ENCODE results near the gene CLDN19. TPM values are rescaled to one million over a fixed set of nuclear protein-coding genes. Genes with fewer than 3 reads are reported as not detected.

CLDN19 gene
- polyA plus RNA-seq (2012; ENCODE audit: insufficient read length, low read depth) = not detected

- TF ChIP-seq SIN3A (IDR thresholded peaks at IDR 0.05; ENCODE audit: borderline replicate concordance, insufficient read depth, low read length) = no peak
Observed at GRCh38 chr1:42739753-42740700, at the start of gene CLDN19. TSS of gene CLDN19 (minus strand) at chr1:42740236. CDS start at chr1:42740063, 173 bp downstream.

- TF ChIP-seq FOXP2 (optimal IDR thresholded peaks at IDR 0.05; ENCODE audit: borderline replicate concordance, extremely low read depth, extremely low read length, insufficient read depth) = no peak
- no peak for TF ChIP-seq REST (IDR thresholded peaks at IDR 0.05; ENCODE audit: insufficient read depth in 1 of 2, low read depth in 2 of 2, low read length in 2 of 2)
- no peak for TF ChIP-seq POLR2AphosphoS5 (IDR thresholded peaks at IDR 0.05; ENCODE audit: low read depth, low read length)
- TF ChIP-seq TAF1 (IDR thresholded peaks at IDR 0.05; ENCODE audit: borderline replicate concordance, insufficient read depth, low read length) = no peak
- no peak for TF ChIP-seq SIN3A (IDR thresholded peaks at IDR 0.05; ENCODE audit: borderline replicate concordance, insufficient read depth, low read length)
Observed at GRCh38 chr1:42788021-42788420, 48.0 kb upstream of the CLDN19 start.

GRCh38 chr1:42786097-42786496 lies 46.1 kb upstream of the CLDN19 start:
- TF ChIP-seq TAF1 (IDR thresholded peaks at IDR 0.05; ENCODE audit: borderline replicate concordance, insufficient read depth, low read length) = no peak
- TF ChIP-seq FOXP2 (optimal IDR thresholded peaks at IDR 0.05; ENCODE audit: borderline replicate concordance, extremely low read depth, extremely low read length, insufficient read depth) = no peak
- TF ChIP-seq REST (IDR thresholded peaks at IDR 0.05; ENCODE audit: insufficient read depth in 1 of 2, low read depth in 2 of 2, low read length in 2 of 2) = no peak
- no peak for TF ChIP-seq POLR2AphosphoS5 (IDR thresholded peaks at IDR 0.05; ENCODE audit: low read depth, low read length)

- TF ChIP-seq REST (IDR thresholded peaks at IDR 0.05; ENCODE audit: insufficient read depth in 1 of 2, low read depth in 2 of 2, low read length in 2 of 2) (no peak), FOXP2 (optimal IDR thresholded peaks at IDR 0.05; ENCODE audit: borderline replicate concordance, extremely low read depth, extremely low read length, insufficient read depth) (no peak), POLR2AphosphoS5 (IDR thresholded peaks at IDR 0.05; ENCODE audit: low read depth, low read length) (no peak), SIN3A (IDR thresholded peaks at IDR 0.05; ENCODE audit: borderline replicate concordance, insufficient read depth, low read length) (no peak), TAF1 (IDR thresholded peaks at IDR 0.05; ENCODE audit: borderline replicate concordance, insufficient read depth, low read length) (no peak)
Observed at GRCh38 chr1:42784946-42785693, 45.1 kb upstream of the CLDN19 start, which contains the start of gene TMEM269. TSS of gene TMEM269 (plus strand) at chr1:42784991. CDS start at chr1:42789894, 4,903 bp downstream.

- no peak for TF ChIP-seq POLR2AphosphoS5 (IDR thresholded peaks at IDR 0.05; ENCODE audit: low read depth, low read length)
- TF ChIP-seq REST (IDR thresholded peaks at IDR 0.05; ENCODE audit: insufficient read depth in 1 of 2, low read depth in 2 of 2, low read length in 2 of 2) = no peak
- TF ChIP-seq SIN3A (IDR thresholded peaks at IDR 0.05; ENCODE audit: borderline replicate concordance, insufficient read depth, low read length) = no peak
- TF ChIP-seq FOXP2 (optimal IDR thresholded peaks at IDR 0.05; ENCODE audit: borderline replicate concordance, extremely low read depth, extremely low read length, insufficient read depth) = no peak
- TF ChIP-seq TAF1 (IDR thresholded peaks at IDR 0.05; ENCODE audit: borderline replicate concordance, insufficient read depth, low read length) = no peak
Observed at GRCh38 chr1:42784547-42784945, 44.5 kb upstream of the CLDN19 start.
